HG03175 (cell line): ENCODE measurements around the gene SH2D3C.

Experiments used
- ATAC-seq: cut with Tn5 transposase; IDR thresholded peaks from one replicate; pipeline ENCODE4 v1.9.1; 2021; ENCODE audit warnings: mild to moderate bottlenecking, moderate library complexity; ENCODE audit not compliant: unreplicated experiment

Gene SH2D3C

GRCh38 chr9:127809002-127809539, 30.6 kb upstream of the SH2D3C start:
- ATAC-seq: no peak

- ATAC-seq: no peak
These were observed 30.0 kb upstream of the SH2D3C start for GRCh38 chr9:127808347-127809001.

GRCh38 chr9:127806871-127807270, 28.4 kb upstream of the SH2D3C start:
- no peak for ATAC-seq

GRCh38 chr9:127805620-127806019, 27.2 kb upstream of the SH2D3C start:
- no peak for ATAC-seq

GRCh38 chr9:127803507-127804352, 25.3 kb upstream of the SH2D3C start:
- no peak for ATAC-seq

- peak; percentile 71 for ATAC-seq
These were observed 24.3 kb upstream of the SH2D3C start, which contains the start of gene FPGS for GRCh38 chr9:127802576-127803443. FPGS (plus strand) TSS chr9:127802882; CDS start chr9:127802925, 43 bp downstream.

- ATAC-seq: peak; percentile 35
These were observed 23.6 kb upstream of the SH2D3C start for GRCh38 chr9:127801955-127802575.

GRCh38 chr9:127796852-127797370, 18.4 kb upstream of the SH2D3C start:
- ATAC-seq: no peak

DNA sequence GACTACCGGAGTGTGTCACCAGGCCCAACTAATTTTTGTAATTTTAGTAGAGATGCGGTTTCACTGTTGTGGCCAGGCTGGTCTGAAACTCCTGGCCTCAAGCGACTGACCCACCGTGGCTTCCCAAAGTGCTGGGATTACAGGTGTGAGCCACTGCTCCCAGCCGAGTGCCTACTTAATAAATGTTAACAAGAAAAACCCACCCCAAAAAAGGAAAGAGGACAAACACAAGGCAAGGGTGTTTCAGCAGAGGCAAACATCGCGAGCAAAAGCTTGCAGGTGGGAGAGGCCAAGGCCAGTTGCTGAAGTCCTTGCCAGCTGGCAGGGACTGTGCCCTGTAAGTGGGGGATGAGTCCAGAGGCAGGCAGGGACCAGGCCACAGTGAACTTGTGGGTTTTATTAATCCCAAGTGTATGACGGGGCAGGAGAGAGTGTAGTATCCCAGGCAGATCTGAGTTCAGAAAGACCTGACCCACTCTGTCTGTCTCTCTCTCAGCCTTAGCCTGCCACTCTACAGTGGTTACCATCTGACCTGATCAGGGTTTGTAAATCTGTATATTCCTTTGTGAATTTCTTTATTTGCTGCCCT, 17.9 kb upstream of the SH2D3C start:
- ATAC-seq: no peak

DNA sequence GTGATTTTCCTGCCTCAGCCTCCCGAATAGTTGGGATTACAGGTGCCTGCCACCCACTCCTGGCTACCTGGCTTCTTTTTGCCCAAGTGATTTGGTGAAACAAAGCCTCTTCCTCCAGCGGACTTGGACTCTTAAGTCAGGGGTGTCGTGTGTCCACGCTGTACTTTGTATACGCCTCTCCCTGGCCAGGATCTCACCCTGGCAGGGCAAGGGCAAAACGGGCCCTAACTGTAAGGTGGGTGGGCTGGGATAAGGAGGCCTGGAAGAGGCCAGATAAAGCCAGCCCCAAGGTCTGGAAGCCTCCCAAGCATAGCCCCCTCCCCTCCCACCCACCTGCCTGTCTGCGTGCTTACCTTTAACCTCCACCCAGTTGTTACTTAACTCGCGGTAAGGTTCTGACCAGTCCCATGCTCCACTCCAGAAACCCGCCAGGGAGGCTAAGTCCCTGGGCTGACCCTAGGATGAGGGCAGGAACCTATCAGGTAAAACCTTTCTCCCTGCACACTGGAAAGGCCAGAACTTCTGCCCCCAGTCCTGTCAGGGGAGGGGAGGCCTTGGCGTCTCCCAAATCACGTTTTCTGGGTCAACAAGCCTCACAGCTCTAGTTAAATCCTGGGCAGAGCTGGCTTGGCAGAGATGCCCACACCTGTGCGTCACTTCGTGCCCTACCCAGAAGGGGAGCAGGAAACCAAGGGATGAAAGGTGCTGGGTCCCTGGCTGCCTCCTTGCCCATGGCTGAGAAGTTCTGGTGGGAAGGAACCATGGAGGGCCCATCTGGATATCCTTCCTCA, 15.7 kb upstream of the SH2D3C start:
- no peak for ATAC-seq

GRCh38 chr9:127793093-127793708, 14.7 kb upstream of the SH2D3C start:
- no peak for ATAC-seq

- no peak for ATAC-seq
These were observed 14.1 kb upstream of the SH2D3C start for GRCh38 chr9:127792417-127793031.

GRCh38 chr9:127791085-127791484, 12.6 kb upstream of the SH2D3C start:
- no peak for ATAC-seq

DNA sequence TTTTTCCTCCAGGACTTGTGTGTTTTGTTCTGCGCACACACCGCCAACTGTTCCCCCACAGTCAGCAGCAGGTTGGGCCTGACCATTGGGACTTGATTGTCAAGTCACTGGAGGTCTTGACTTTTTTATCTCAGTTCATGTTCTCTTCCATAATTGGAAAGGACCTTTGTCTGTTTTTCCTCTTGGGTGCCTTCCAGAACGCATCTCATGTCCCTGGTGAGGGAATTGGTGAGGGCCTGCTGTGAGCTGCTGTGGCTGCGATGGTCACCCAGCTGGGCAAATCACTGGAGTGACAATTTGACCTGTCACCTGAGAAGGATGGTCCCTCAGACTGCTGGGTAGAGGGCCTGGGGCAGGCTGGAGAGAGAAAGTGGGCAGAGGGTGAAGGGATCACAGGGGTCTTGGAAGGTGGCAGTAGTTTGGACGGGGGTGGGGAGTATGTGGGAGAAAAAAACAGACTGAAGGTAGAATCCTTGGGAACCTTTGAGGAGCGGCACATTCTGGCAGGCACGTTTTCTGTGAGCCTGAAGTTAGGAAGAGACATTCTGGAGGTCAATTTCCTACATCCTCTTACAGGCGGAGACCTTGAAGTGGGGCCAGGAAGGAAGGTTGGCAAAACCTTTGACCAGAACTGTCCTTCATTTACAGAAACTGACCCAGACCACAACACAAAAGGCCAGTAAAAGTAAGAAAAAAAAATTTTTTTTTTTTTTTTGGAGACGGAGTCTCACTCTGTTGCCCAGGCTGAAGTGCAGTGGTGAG, 11.8 kb upstream of the SH2D3C start:
- no peak for ATAC-seq

GRCh38 chr9:127789179-127789578, 10.7 kb upstream of the SH2D3C start:
- ATAC-seq: no peak

GRCh38 chr9:127788337-127789011, 10.0 kb upstream of the SH2D3C start:
- ATAC-seq: no peak

- ATAC-seq: no peak
These were observed 8.3 kb upstream of the SH2D3C start for GRCh38 chr9:127786773-127787104.
